HG02885 (cell line): Measurements from ENCODE around the gene PNLDC1.
A peak's percentile ranks its signal among the peaks of the same experiment; 100 is the strongest.
"Not testable (repeated sequence)": the region's sequence is repeated elsewhere in the genome, so short reads cannot be mapped to it uniquely, and the experiment has no call there.

ENCODE experiments used
- ATAC-seq: cut with Tn5 transposase; IDR thresholded peaks from one replicate; pipeline ENCODE4 v1.9.1; 2021; ENCODE audit warnings: mild to moderate bottlenecking; ENCODE audit not compliant: unreplicated experiment, poor library complexity

The PNLDC1 gene

GRCh38 chr6:159842035-159842434, 42.0 kb downstream of the PNLDC1 start:
- no peak for ATAC-seq

DNA sequence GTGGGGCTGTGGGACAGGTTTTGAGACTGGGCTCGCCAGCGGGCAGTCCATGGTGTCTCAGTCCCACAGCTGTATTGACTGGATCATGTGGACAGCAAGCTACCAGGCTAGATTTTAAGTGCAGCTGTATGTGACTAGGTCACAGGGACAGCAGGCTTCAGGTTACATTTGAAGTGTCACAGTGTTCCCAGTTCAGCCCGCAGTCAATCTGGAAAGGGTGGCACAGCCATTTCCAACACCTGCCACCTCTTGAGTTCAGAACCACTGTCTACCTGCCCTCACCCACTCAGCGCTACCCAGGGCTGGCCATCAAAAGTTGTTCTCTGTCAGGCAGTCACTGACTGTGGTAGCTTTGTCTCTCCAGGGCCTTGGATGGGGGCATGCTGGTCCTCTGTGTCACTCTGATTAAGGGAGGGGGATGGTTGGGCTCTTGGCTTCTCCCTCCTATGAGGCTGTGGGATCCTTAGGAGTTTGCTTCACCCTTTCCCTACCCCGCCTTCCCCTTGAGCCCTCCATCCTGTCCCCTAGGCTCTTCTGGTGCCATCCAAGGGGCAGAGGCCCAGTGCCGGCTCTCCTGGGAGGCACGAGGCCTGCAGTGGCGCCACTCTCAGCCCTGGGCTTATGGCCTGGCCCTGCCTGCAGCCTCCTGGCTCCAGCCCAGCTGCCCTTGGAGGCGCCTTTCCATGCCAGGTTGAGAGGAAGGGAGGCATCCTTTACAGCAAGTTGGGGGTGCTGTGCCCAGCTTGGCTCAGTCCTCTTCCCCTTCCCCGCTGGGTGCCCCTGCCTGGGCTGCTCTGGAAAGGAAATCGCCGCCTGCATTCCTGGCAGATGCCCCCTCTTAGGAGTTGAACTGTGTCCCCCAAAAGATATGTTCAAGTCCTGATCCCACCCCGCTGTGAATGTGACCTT, 44.9 kb downstream of the PNLDC1 start:
- no peak for ATAC-seq

- ATAC-seq = not testable (repeated sequence)
Measured at GRCh38 chr6:159848552-159848951, 48.5 kb downstream of the PNLDC1 start.

GRCh38 chr6:159849851-159850250, 49.8 kb downstream of the PNLDC1 start:
- not testable (repeated sequence) for ATAC-seq

DNA sequence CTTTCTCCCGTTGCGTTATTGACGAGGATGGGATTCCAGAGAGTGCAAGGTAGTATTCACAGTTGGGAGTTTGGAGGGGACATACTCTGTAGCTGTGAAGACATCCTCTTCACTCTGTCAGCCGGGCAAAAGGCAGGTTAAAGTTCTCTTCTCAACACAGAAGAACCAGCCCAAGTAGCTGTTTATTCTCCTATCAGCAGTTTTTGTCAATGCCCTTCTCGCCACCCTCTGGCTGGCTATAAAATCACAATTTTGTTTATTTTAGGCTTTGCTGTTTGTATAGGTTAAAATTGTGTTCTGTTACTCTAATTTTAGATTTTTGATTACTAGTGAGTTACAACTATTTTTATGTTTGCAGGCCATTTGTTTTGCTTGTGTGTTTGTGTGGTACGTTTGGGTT, 52.8 kb downstream of the PNLDC1 start:
- ATAC-seq = no peak

DNA sequence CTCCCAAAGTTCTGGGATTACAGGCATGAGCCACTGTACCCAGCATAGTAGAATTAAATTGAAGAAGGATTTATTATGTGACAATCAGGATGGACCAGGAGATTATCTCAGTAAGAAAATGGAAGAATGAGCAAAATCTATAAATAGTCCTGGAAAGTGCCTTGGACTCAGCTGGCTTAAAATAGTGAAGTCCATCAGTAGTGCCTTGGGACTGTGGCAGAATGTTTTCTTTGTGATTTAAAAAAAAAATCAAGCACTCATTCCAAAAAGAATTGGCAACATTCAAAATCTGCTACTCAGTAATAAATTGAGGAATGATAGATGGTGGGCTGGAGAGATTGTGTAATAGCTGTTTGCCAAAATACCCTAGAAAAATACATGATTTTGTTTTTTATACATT, 53.7 kb downstream of the PNLDC1 start:
- no peak for ATAC-seq

DNA sequence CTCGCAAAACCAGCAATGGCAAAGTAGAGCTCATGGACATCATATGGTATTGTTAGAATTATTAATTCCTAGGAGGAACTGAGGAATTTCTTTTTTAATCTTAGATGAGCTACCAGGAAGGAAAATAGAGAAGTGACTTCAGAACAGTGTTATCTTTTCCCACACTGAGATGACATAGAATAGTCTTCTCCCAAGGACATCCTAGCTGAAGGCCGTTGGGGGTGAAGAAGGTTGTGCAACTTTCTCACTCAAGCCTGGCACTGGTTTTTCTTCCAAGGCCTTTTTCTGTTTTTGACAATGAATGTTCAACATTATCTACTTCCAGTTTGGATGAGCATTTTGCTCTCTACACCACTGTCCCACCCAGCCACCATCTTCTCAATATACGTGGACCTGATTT, 54.9 kb downstream of the PNLDC1 start:
- ATAC-seq = no peak

GRCh38 chr6:159858259-159858658, 58.2 kb downstream of the PNLDC1 start:
- ATAC-seq = no peak

- no peak for ATAC-seq
Measured at GRCh38 chr6:159860482-159860881, 60.4 kb downstream of the PNLDC1 start.

- no peak for ATAC-seq
Measured at GRCh38 chr6:159862103-159862502, 62.0 kb downstream of the PNLDC1 start.

DNA sequence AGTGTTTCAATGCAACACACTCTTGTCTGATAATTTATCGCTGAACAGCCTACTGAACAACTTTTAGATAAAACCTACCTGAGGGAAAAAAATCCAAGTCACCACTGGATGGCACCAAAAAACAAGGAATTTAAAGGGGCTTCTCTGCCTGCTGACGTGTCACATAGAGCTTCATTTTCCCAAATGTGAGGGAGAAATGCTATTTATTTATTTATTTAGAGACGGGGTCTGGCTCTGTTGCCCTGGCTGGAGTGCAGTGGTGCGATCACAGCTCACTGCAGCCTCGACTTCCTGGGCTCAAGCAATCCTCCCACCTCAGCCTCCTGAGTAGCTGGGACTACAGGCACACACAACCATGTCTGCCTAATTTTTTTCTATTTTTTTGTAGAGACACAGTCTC, 63.3 kb downstream of the PNLDC1 start:
- ATAC-seq = peak; percentile 65

DNA sequence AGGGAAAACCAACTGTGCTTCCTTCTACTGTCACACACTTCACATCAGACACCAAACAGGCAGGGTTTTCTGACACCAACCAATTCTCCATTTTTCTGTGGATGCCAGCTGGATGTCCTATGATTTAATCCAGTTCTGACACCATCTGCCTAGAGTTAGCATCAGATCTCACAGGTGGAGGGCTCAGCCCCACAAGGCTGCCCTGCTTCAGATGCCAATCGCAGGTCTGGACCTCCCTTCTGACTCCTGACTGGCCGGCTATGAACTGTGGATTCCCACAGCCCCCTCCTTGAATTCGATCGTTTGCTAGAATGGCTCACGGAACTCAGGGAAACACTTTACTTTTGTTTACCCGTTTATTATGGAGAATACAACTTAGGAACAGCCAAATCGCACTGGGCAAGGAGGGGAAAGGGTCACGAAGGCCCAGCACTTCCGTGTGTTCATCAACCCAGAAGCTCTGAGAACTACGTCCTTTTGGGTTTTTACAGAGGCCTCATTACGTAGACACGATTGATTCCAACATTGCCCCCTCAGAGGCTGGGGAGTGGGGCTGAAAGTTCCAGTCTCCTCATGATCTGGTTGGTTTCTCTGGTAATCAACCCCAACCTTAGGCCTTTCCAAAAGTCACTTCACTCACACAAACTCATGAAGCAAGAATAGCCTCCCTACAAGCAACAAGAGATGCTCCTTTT, 65.3 kb downstream of the PNLDC1 start:
- ATAC-seq = no peak

- ATAC-seq = no peak
Measured at GRCh38 chr6:159866286-159867247, 66.5 kb downstream of the PNLDC1 start.
